ENCODE measurements around the gene TBC1D4. TPM values are rescaled to one million over a fixed set of nuclear protein-coding genes. Genes with fewer than 3 reads are reported as not detected.

The TBC1D4 gene
- total and polyA plus RNA-seq, 9 of the 15 experiments (the other 6 are each of a cell fraction or from before 2014, with no cell fraction given): 2.8 to 12.3 (median 7.0) TPM

- FAIRE-seq (no peak), DNase-seq (ENCODE audit: extremely low read depth in 1 of 4, low spot score in 3 of 4) (no peak), ATAC-seq (no peak)
- Histone ChIP-seq H3K4me2 (ENCODE audit: insufficient read depth, low read length) (no peak overlapping the region), H3K9me3 (replicated peaks; ENCODE audit: control insufficient read depth, insufficient read depth, low read depth, low read length) (no peaks in the 10 kb centered on the region), H4K20me1 (replicated peaks; ENCODE audit: control insufficient read depth, insufficient read depth, low read length) (no peaks in the 10 kb centered on the region), H3K4me3 (no peak overlapping the region), H3K9ac (ENCODE audit: insufficient read depth in 1 of 2, low read depth in 2 of 2, low read length in 2 of 2) (no peak overlapping the region), H3K79me2 (ENCODE audit: control insufficient read depth, insufficient read depth, low read length) (no peaks in the 10 kb centered on the region; the same call in 2 of the 3 replicates), H3K36me3 (ENCODE audit: control insufficient read depth, insufficient read depth, low read length) (no peaks in the 10 kb centered on the region), H3K27ac (ENCODE audit: extremely low read depth, low read depth, low read length) (no peak overlapping the region), H3K4me1 (replicated peaks in 1 of 2; ENCODE audit: control insufficient read depth in 2 of 2, insufficient read depth in 2 of 2, low read length in 2 of 2) (no peaks in the 10 kb centered on the region), H2AFZ (ENCODE audit: low read depth, low read length) (no peak overlapping the region), H3K27me3 (ENCODE audit: control insufficient read depth in 2 of 2, insufficient read depth in 2 of 2, low read length in 2 of 2) (no peaks in the 10 kb centered on the region), H3K9me1 (ENCODE audit: control insufficient read depth, insufficient read depth, low read length) (no peaks in the 10 kb centered on the region)
- intact Hi-C loops (cut with micrococcal nuclease): no loop called here
- WGBS (ENCODE audit: insufficient coverage, low coverage, missing lambda C conversion rate): 34% methylated on average over 6 of the region's 6 CpGs
- ChIA-PET CTCF (ENCODE audit: low intra/inter-chr PET ratio) (no interaction called here), POLR2A (interaction anchor here (0.6 to 0.8 kb wide), 2 partner anchors 75 to 78 kb away, joined by 3 read pairs; no protein-coding TSS in a partner anchor)
- no TSS peak for BruUV-seq (replicated peaks)
- in situ Hi-C loops (cut with MboI): no loop called here
- TF ChIP-seq POLR2AphosphoS2 (IDR thresholded peaks at IDR 0.05; ENCODE audit: low read length) (no peak), ZNF165 (CRISPR knock-in tag; IDR thresholded peaks at IDR 0.05; ENCODE audit: borderline replicate concordance) (no peak), GATAD2A (IDR thresholded peaks at IDR 0.05) (no peak), XRCC3 (IDR thresholded peaks at IDR 0.05) (no peak), E2F4 (CRISPR knock-in tag; IDR thresholded peaks at IDR 0.05; ENCODE audit: low read depth) (no peak), JUND (IDR thresholded peaks at IDR 0.05; ENCODE audit: borderline replicate concordance, low read depth, low read length) (no peak), JUND (tag; IDR thresholded peaks at IDR 0.05; ENCODE audit: borderline replicate concordance, low read depth, low read length) (no peak), CHCHD3 (CRISPR knock-in tag; IDR thresholded peaks at IDR 0.05) (no peak), ZNF583 (CRISPR knock-in tag; IDR thresholded peaks at IDR 0.05) (no peak)
- TF ChIP-seq, protein P1, sequence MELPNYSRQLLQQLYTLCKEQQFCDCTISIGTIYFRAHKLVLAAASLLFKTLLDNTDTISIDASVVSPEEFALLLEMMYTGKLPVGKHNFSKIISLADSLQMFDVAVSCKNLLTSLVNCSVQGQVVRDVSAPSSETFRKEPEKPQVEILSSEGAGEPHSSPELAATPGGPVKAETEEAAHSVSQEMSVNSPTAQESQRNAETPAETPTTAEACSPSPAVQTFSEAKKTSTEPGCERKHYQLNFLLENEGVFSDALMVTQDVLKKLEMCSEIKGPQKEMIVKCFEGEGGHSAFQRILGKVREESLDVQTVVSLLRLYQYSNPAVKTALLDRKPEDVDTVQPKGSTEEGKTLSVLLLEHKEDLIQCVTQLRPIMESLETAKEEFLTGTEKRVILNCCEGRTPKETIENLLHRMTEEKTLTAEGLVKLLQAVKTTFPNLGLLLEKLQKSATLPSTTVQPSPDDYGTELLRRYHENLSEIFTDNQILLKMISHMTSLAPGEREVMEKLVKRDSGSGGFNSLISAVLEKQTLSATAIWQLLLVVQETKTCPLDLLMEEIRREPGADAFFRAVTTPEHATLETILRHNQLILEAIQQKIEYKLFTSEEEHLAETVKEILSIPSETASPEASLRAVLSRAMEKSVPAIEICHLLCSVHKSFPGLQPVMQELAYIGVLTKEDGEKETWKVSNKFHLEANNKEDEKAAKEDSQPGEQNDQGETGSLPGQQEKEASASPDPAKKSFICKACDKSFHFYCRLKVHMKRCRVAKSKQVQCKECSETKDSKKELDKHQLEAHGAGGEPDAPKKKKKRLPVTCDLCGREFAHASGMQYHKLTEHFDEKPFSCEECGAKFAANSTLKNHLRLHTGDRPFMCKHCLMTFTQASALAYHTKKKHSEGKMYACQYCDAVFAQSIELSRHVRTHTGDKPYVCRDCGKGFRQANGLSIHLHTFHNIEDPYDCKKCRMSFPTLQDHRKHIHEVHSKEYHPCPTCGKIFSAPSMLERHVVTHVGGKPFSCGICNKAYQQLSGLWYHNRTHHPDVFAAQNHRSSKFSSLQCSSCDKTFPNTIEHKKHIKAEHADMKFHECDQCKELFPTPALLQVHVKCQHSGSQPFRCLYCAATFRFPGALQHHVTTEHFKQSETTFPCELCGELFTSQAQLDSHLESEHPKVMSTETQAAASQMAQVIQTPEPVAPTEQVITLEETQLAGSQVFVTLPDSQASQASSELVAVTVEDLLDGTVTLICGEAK (IDR thresholded peaks at IDR 0.05): no peak
- TF ChIP-seq, protein P1 (CRISPR knock-in tag; IDR thresholded peaks at IDR 0.05): no peak
Observed at GRCh38 chr13:75458696-75459422, 23.1 kb downstream of the TBC1D4 start.

All from K562 (cell line).